Stimulated activated naive CD8-positive, alpha-beta T cell treated with anti-CD3 and anti-CD28 coated beads, Interleukin-15, Interleukin-2, amounts not matched to agents 100 U/mL and 50 U/mL, for 24 hours (primary cell): ENCODE data around the gene GINS1.
"Not testable (repeated sequence)": the region's sequence is repeated elsewhere in the genome, so short reads cannot be mapped to it uniquely, and the experiment has no call there.

Experiments used
- ATAC-seq: fragments of 150-1000 bp; cut with Tn5 transposase; one replicate; pipeline ENCODE4 v1.10.0; 2021
- DNase-seq: peaks from one replicate; pipeline ENCODE4 v3.0.0; 2021

GINS1 gene

GRCh38 chr20:25389858-25390537, 17.5 kb upstream of the GINS1 start:
- DNase-seq: peak; percentile 43
- ATAC-seq: no peak

DNA sequence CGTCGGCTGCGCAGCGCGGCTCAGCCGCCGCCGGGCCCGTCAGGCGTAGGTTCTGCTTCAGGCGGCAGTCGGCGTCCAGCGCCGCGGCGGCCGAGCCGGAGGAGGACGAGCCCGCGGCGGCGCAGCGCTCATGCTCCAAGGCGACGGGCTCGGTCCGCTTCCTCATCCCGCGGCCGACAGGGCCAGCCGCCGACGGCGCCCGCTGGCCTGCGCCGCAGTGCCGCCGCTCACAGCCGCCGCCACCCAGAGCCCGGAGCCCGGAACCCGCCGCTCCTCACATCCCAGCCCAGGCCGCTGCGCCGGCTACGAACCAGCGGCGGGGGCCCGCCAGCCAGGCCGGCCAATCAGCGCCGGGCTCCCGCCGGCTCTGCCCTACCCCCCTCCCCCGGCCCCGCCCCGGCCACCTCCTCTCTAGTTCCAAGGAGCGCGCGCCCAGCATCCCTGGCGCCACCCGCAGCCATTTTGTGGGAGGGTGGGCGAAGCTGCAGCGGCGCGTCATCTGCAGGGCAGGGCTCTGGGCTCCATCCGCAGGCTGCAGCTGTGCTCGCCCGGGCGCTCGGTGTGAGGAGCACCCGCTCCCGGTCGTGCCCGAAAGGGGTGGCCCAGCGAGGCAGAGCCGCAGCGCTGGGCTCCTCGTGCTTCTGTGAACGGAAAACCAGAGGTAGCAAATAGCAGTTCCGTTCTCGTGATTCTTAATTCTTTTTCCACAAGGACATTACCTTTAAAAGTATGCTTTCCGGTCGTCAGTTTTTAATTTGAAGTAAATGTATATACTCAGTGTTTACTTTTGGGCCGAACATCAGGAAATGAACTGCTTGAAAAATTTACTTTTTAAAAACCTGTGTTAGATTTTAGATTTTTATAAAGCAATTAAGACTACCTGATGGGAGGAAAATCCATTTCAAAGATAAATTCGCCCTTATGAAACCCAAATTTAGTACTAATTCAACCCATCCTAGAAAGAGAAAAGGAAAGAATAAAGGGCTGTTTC, 16.6 kb upstream of the GINS1 start, which contains the start of gene ABHD12:
Gene ABHD12, minus strand, starts transcription at position 298 of the 991 bp plus-strand sequence. Its CDS starts 132 bp downstream, at position 166.
- DNase-seq: peak; percentile 96
- peak; percentile 97 for ATAC-seq

DNA sequence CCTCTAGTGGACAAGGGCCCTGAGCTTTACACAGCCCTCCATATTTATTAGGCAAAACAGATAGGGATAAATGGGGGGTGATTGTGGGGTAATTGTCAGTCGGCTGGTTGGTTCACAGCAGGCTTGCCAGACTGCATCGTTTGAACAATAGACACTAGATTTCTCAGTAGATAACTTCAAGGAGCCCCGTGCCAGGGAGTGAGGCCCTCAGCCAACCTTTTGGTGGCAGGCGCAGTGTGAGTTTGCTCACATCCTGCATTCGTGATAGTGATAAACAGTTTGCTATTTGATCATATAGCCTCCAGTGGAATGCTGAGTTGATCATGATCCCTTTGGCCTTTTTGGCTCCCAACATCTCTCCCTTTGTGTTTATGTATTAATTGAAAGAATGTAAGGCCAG, 13.2 kb upstream of the GINS1 start:
- ATAC-seq (no peak), DNase-seq (no peak)

DNA sequence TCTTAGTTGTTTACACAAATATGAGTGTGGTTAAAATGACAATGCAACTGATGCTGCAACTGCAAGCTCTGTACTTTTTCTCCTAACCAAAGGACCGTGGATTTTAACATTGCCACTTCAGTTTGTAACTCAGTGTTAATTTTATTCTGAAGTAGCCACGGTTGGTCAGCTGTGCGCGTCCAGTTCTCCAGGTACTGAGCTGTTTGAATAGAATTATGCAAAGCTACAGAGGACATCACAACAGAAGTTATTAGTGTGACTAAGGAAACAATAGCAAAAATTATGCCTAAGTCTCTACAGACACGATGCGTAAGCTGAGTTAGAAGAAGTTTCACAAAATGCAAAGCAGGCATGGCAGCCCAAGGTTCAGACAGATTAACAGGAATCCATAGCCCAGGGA, 12.5 kb upstream of the GINS1 start:
- ATAC-seq: no peak
- no peak for DNase-seq

GRCh38 chr20:25397096-25397495, 10.4 kb upstream of the GINS1 start:
- DNase-seq (no peak), ATAC-seq (no peak)

DNA sequence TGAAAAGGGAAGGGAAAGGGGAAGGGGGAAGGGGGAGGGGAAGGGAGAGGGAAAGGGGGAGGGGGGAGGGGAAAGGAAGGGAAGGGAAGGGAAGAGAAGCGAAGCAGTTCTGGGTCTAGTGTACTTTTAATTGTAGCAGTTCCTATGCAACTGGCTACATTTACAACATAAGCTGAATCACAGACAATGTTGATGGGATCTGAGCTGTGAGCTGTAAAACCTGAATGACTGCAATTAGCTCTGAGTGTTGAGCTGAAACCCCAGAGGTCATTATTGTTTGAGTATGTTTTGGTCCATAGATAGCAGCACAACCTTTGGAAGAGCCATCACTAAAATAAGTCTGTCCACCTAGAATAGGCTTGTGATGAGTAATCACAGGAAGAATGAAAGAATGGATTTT, 9.7 kb upstream of the GINS1 start:
- ATAC-seq: no peak

GRCh38 chr20:25398376-25399036, 9.0 kb upstream of the GINS1 start:
- no peak for ATAC-seq
- DNase-seq: no peak

More for the DNA sequence above, 9.7 kb upstream of the GINS1 start:
- DNase-seq: no peak

- DNase-seq (no peak), ATAC-seq (no peak)
Observed at GRCh38 chr20:25399037-25399430, 8.4 kb upstream of the GINS1 start.

DNA sequence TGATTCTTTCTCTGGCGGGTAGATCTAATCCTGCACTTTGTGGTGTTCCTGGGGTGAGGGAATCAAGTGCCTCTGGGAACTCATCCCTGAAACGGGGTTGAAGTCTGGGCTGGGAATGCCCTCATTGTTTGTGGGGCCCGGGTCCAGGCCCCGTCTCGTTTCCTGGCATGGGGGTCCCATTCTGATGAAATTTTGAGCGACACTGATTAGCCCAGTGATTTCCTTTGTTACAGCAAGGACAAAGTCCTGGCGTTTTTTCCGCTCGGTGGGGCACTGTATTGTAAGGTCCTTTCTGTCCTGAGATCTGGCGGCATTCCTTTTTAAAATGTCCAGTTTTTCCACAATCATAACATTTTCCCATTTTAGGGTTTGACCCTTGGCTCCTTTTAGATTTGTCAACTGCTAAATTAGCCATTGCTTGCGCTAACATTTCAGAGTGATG, 7.2 kb upstream of the GINS1 start:
- not testable (repeated sequence) for DNase-seq, ATAC-seq

DNA sequence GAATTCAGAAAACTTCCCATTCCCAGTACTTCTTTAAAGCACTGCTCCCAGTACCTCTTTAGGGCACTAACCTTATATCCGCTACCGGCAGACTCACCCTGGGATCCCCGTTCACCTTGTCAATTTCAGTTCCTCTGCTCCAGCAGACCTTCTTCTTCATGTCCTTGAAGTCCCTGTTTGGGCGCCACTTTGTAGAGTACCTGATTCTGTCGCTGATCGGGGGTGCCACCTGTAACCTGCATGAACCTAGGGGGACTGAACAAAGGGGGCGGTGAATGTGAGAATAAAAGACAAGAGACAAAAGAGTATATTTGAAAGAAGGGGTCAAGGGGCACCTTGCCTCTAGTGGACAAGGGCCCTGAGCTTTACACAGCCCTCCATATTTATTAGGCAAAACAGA, 4.9 kb upstream of the GINS1 start:
- no peak for DNase-seq

GRCh38 chr20:25408170-25408547, 686 bp downstream of the GINS1 start:
- DNase-seq (no peak), ATAC-seq (no peak)

More for the DNA sequence above, 4.9 kb upstream of the GINS1 start:
- no peak for ATAC-seq

DNA sequence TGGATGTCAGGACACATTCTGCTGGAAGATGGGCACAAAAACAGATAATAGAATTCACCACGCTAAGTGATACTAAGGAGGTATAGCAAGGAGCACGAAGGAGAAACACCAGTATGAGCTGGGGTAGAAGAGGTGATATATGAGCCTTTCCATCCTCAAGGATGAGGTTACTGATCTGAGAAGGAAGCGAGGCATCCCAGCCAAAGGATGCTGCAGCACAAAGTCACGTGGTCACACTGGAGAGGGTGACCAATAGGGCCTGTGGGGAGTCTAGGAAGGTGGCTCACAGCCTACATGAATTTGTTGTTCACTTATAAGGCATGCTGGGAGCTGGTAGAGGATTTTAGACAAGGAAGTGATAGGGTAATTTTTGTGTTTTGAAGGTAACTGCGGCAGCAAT, 1.4 kb downstream of the GINS1 start:
- no peak for ATAC-seq

DNA sequence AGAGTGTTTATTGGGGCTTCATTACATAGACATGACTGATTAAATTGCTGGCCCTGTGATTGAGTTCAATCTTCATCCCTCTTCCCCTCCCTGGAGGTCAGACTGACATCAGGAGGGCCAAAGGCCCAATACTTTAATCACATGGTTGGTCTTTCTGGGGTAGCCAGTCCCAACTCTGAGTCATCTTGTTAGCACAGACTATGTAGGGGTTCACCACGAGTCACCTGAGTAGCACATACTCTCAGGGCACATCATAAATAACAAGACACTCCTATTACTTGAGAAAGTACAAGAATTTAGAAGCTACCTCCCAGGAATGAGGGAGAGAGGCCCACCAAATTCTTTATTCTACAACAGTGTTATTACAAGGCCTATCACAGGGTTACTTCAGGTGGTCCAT, 11.3 kb downstream of the GINS1 start:
- ATAC-seq (no peak), DNase-seq (no peak)

More for the DNA sequence above, 1.4 kb downstream of the GINS1 start:
- no peak for DNase-seq

GRCh38 chr20:25421102-25421501, 13.6 kb downstream of the GINS1 start:
- no peak for ATAC-seq
- DNase-seq: no peak

- no peak for ATAC-seq
- DNase-seq: no peak
Observed at GRCh38 chr20:25422032-25422431, 14.6 kb downstream of the GINS1 start.

DNA sequence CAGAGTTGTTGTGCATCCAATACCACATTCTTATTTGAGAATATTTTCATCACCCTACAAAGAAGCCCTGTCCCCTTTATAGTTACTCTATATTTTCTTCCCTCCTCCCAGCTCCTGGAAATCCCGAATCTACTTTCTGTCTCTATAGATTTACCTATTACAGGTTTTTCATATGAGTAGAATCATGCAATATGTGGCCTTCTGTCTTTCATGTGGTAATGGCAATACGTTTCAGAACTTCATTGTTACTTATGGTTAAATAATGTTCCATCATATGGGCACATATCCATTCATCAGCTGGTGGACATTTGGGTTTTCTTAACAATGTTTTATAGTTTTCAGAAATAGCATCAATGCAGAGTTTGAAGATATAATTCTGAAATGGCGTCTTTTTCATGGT, 17.1 kb downstream of the GINS1 start:
- no peak for ATAC-seq
- no peak for DNase-seq

GRCh38 chr20:25437153-25437581, 29.7 kb downstream of the GINS1 start:
- ATAC-seq (no peak), DNase-seq (no peak)

GRCh38 chr20:25439328-25439727, 31.9 kb downstream of the GINS1 start:
- ATAC-seq (no peak), DNase-seq (no peak)

GRCh38 chr20:25444556-25444955, 37.1 kb downstream of the GINS1 start:
- ATAC-seq: no peak

DNA sequence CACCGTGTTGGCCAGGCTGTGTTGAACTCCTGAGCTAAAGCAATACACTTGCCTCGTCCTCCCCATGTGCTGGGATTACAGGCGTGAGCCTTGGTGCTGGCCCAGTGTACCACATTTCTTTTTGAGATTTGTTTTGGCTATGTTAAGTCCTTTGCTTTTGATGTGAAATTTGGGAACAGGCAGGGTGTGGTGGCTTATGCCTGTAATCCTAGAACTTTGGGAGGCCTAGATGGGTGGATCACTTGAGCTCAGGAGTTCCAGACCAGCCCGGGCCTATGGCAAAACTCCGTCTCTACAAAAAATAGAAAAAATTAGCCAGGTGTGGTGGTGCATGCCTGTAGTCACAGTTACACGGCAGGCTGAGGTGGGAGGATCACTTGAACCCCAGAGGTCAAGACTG, 40.2 kb downstream of the GINS1 start:
- ATAC-seq (no peak), DNase-seq (no peak)

More at GRCh38 chr20:25444556-25444955, 37.1 kb downstream of the GINS1 start:
- DNase-seq: no peak

DNA sequence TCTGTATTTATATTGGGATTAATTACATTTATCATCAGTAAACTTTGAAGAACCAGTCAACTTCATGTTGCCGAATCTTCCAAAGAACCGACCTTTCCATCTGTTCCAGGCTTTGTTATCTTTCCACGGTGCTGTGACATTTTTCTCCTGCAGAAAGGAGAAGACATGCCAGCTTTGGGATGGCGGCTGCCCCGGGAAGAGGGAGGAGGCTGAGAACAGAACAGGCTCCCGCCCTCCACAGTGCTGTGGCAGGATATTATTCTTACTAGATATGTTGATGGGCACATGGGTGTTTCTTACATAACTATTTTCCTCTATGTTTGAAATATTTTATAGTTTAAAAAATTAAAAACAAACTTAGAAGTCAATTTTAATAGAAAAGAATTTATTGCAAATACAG, 44.9 kb downstream of the GINS1 start:
- DNase-seq (no peak), ATAC-seq (no peak)

- DNase-seq: no peak
- no peak for ATAC-seq
Observed at GRCh38 chr20:25453035-25453810, 45.8 kb downstream of the GINS1 start.
